Large intestine (tissue), 3 donors: ENCODE data around the gene SCNN1B. TPM values are rescaled to one million over a fixed set of nuclear protein-coding genes. Genes with fewer than 3 reads are reported as not detected.

Experiments
- DNase-seq, 2 donors: peaks; one replicate each; pipeline versions ENCODE4 v3.0.0 to v3.0.0-alpha.2; 2013
- H3K27ac ChIP-seq: one replicate; pipeline ENCODE4 v1.5.1; 2013; ENCODE audit warnings: low read length
- H3K27me3 ChIP-seq: 2 replicates; pipeline ENCODE4 v1.6.1; 2013; ENCODE audit warnings: low read length; ENCODE audit not compliant: control insufficient read depth, insufficient read depth
- H3K36me3 ChIP-seq: 2 replicates; pipeline ENCODE4 v1.6.1; 2013; ENCODE audit warnings: low read length; ENCODE audit not compliant: control insufficient read depth, insufficient read depth
- H3K4me1 ChIP-seq: one replicate; pipeline ENCODE4 v1.6.1; 2013; ENCODE audit warnings: low read length; ENCODE audit not compliant: control insufficient read depth, insufficient read depth
- H3K4me3 ChIP-seq: one replicate; pipeline ENCODE4 v1.5.1; 2013; ENCODE audit warnings: low read length
- H3K9me3 ChIP-seq: one replicate; pipeline ENCODE4 v1.6.1; 2013; ENCODE audit warnings: mild to moderate bottlenecking, low read depth, low read length, moderate library complexity; ENCODE audit not compliant: control insufficient read depth
- WGBS: methylation state at CpG from one replicate; pipeline ENCODE4 v1.1.5; 2013; ENCODE audit warnings: low lambda C conversion rate; ENCODE audit not compliant: insufficient coverage; 5-methylcytosine and 5-hydroxymethylcytosine counted together
- polyA plus RNA-seq: library from polyadenylated mRNA; unstranded; fragments of 120-200 nt; gene quantifications from one replicate; pipeline ENCODE4 v1.2.1, GENCODE V29; 2013

The SCNN1B gene
- polyA plus RNA-seq, 1 donor: 0.13 TPM

DNA sequence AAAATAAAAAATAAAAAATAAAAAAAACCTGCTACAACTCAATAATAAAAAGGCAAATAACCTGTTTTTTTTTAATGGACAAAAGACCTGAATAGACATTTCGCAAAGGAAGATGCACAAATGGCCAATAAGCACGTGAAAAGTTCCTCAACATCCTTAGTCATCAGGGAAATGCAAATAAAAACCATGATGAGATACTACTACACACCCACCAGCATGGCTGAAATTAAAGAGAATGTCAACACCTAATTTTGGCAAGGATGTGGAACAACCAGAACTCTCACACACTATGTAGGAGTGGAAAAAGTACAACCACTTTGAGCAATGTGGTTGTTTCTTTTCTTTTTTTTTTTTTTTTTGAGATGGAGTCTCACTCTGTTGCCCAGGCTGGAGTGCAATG lies 126.2 kb downstream of the SCNN1B start:
- Histone ChIP-seq H3K27ac (no peak overlapping the region), H3K36me3 (peaks cover 43% of the 10 kb centered on the region), H3K9me3 (no peaks in the 10 kb centered on the region), H3K4me1 (no peaks in the 10 kb centered on the region), H3K4me3 (no peak overlapping the region), H3K27me3 (no peaks in the 10 kb centered on the region)
- DNase-seq: no peak
- WGBS: 100% methylated on average over 1 of the region's 2 CpGs

Other genes starting within 250 kb of the SCNN1B start
- gene USP31, start 152.8 kb upstream of the SCNN1B start, polyA plus RNA-seq: 4.5 TPM
- gene SCNN1G, start 119.6 kb upstream of the SCNN1B start, polyA plus RNA-seq: 0.03 TPM
- 23.1 TPM for gene COG7, start 150.9 kb downstream of the SCNN1B start, polyA plus RNA-seq
- 88.5 TPM for gene GGA2, start 208.2 kb downstream of the SCNN1B start, polyA plus RNA-seq